Panc1 (cell line): ENCODE results near the gene MLNR. TPM values are rescaled to one million over a fixed set of nuclear protein-coding genes. Genes with fewer than 3 reads are reported as not detected.

Experiments used
- ATAC-seq: fragments of 200-7000 bp; cut with Tn5 transposase; 2 replicates; pipeline ENCODE4 v1.9.1; 2020; ENCODE audit warnings: mild to moderate bottlenecking, moderate library complexity
- BruUV-seq: library from RNA; stranded (reverse); fragments of 400-500 nt; replicated peaks from 2 replicates; lab custom pipeline; 2021; lab: Mats Ljungman, UMichigan
- CTCF ChIA-PET: fragments of 300-600 bp; sonication (Branson Sonifier 250); formaldehyde crosslinking; loops from one replicate; lab custom pipeline; 2022; ENCODE audit warnings: antibody characterized with exemption; lab: Charles Lee
- POLR2A ChIA-PET: fragments of 300-600 bp; sonication (Branson Sonifier 250); formaldehyde crosslinking; loops from one replicate; lab custom pipeline; 2022; ENCODE audit warnings: antibody characterized with exemption; lab: Charles Lee
- DNase-seq: peaks from one replicate; pipeline ENCODE4 v3.0.0-alpha.2; 2010; ENCODE audit warnings: low read depth, low spot score
- H3K27ac ChIP-seq: 2 replicates; pipeline ENCODE4 v1.5.1; 2011; ENCODE audit warnings: mild to moderate bottlenecking, low read length, inconsistent platforms
- H3K27me3 ChIP-seq: fragments of 200-500 bp; sonication (Bioruptor generic); 2 replicates; pipeline ENCODE4 v1.6.0; 2014; ENCODE audit warnings: low read length, inconsistent platforms; ENCODE audit not compliant: control insufficient read depth, insufficient read depth
- H3K36me3 ChIP-seq: fragments of 200-500 bp; sonication (Bioruptor generic); 2 replicates; pipeline ENCODE4 v1.5.1; 2014; ENCODE audit warnings: inconsistent platforms, mild to moderate bottlenecking, low read length, moderate library complexity; ENCODE audit not compliant: control insufficient read depth, insufficient read depth
- H3K4me1 ChIP-seq: 2 replicates; pipeline ENCODE4 v1.5.1; 2011; ENCODE audit warnings: inconsistent platforms, mild to moderate bottlenecking, low read length, moderate library complexity; ENCODE audit not compliant: control insufficient read depth, insufficient read depth
- H3K4me3 ChIP-seq, 2 experiments: 2 replicates each; pipeline ENCODE4 v1.5.1; 2011 to 2012; ENCODE audit warnings: low read depth in 2 of 2, low read length in 2 of 2, mild to moderate bottlenecking in 2 of 2, inconsistent platforms in 1 of 2, moderate library complexity in 1 of 2
- H3K9me3 ChIP-seq: fragments of 200-500 bp; sonication (Bioruptor generic); 2 replicates; pipeline ENCODE4 v1.5.1; 2014; ENCODE audit warnings: low read depth, mild to moderate bottlenecking, inconsistent platforms, low read length, moderate library complexity; ENCODE audit not compliant: control insufficient read depth, insufficient read depth
- POLR2AphosphoS5 ChIP-seq: IDR thresholded peaks from 2 replicates; pipeline ENCODE4 v1.6.1; 2012; ENCODE audit warnings: mild to moderate bottlenecking, low read depth, low read length, moderate library complexity
- REST ChIP-seq, 2 experiments: IDR thresholded peaks; 2 replicates each; pipeline ENCODE4 v1.6.1; 2011 to 2012; ENCODE audit warnings: low read depth in 2 of 2, control low read depth in 1 of 2, low read length in 1 of 2, mild to moderate bottlenecking in 1 of 2, moderate library complexity in 1 of 2; ENCODE audit not compliant: insufficient read depth in 1 of 2
- SIN3A ChIP-seq: IDR thresholded peaks from 2 replicates; pipeline ENCODE4 v1.6.1; 2012; ENCODE audit warnings: low read depth, mild to moderate bottlenecking, low read length, moderate library complexity, borderline replicate concordance; ENCODE audit not compliant: insufficient read depth
- TCF7L2 ChIP-seq: IDR thresholded peaks from 2 replicates; pipeline ENCODE4 v1.6.1; 2011; ENCODE audit warnings: mild to moderate bottlenecking, low read depth, low read length, inconsistent platforms
- in situ Hi-C: cut with HindIII; loops from 2 replicates; pipeline ENCODE4 v1.10.0; 2016; ENCODE audit warnings: low sequenced_read_pairs, low pct_unique_long_range_greater_than_20kb
- intact Hi-C: fragments of 100-400 bp; cut with micrococcal nuclease; formaldehyde crosslinking; loops from one replicate; pipeline ENCODE4 v1.10.0; 2022; ENCODE audit not compliant: unreplicated experiment
- total RNA-seq: library from RNA; stranded (reverse); gene quantifications from one replicate; pipeline ENCODE4 v1.2.1, GENCODE V29; 2021; ENCODE audit not compliant: unreplicated experiment
- TF ChIP-seq, protein P1 (sequence below): fragments of 450-650 bp; IDR thresholded peaks from 2 replicates; pipeline ENCODE4 v1.5.1; 2017; ENCODE audit warnings: mild to moderate bottlenecking

Gene MLNR
- total RNA-seq, 1 experiment from 2014 or later = 0.62 TPM

- Histone ChIP-seq H3K36me3 (no peaks in the 10 kb centered on the region; the same call in 1 of the 2 replicates), H3K9me3 (no peaks in the 10 kb centered on the region), H3K27ac (no peak overlapping the region), H3K27me3 (no peaks in the 10 kb centered on the region), H3K4me3 (no peak overlapping the region), H3K4me1 (no peaks in the 10 kb centered on the region)
- CTCF ChIA-PET = no interaction called here
- no peak for ATAC-seq
- POLR2A ChIA-PET = no interaction called here
- no peak for TF ChIP-seq POLR2AphosphoS5
- no peak for DNase-seq
- no TSS peak for BruUV-seq
- intact Hi-C loops = no loop called here
- in situ Hi-C loops = no loop called here
Measured at GRCh38 chr13:49259586-49259985, 39.4 kb downstream of the MLNR start.

DNA sequence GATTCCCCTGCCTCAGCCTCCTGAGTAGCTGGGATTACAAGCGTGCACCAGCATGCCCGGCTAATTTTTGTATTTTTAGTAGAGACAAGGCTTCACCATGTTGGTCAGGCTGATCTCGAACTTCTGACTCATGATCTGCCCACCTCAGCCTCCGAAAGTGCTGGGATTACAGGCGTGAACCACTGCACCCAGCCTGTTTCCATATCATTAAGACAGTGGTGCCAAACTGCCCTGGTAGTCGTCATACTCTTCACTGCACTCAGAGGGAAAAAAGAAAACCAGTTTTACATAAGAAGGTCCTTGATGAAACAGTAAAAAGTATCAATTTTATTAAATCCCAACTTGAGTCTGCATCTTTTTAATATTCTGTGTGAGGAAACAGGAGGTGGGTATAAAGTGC is 42.5 kb downstream of the MLNR start:
- TF ChIP-seq SIN3A (no peak), POLR2AphosphoS5 (no peak), REST (IDR thresholded peaks at IDR 0.05; ENCODE audit: insufficient read depth in 1 of 2, low read depth in 2 of 2, low read length in 1 of 2) (no peak), TCF7L2 (no peak)
- TF ChIP-seq, protein P1, sequence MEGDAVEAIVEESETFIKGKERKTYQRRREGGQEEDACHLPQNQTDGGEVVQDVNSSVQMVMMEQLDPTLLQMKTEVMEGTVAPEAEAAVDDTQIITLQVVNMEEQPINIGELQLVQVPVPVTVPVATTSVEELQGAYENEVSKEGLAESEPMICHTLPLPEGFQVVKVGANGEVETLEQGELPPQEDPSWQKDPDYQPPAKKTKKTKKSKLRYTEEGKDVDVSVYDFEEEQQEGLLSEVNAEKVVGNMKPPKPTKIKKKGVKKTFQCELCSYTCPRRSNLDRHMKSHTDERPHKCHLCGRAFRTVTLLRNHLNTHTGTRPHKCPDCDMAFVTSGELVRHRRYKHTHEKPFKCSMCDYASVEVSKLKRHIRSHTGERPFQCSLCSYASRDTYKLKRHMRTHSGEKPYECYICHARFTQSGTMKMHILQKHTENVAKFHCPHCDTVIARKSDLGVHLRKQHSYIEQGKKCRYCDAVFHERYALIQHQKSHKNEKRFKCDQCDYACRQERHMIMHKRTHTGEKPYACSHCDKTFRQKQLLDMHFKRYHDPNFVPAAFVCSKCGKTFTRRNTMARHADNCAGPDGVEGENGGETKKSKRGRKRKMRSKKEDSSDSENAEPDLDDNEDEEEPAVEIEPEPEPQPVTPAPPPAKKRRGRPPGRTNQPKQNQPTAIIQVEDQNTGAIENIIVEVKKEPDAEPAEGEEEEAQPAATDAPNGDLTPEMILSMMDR = no peak
- Histone ChIP-seq H3K4me3 (no peak overlapping the region), H3K27ac (no peak overlapping the region), H3K36me3 (no peaks in the 10 kb centered on the region; the same call in 1 of the 2 replicates), H3K4me1 (no peaks in the 10 kb centered on the region), H3K9me3 (no peaks in the 10 kb centered on the region), H3K27me3 (no peaks in the 10 kb centered on the region)
- intact Hi-C loops (no loop called here), in situ Hi-C loops (no loop called here)
- ATAC-seq = no peak
- no TSS peak for BruUV-seq
- ChIA-PET CTCF (no interaction called here), POLR2A (no interaction called here)
- DNase-seq = no peak

GRCh38 chr13:49265822-49266221 is 45.7 kb downstream of the MLNR start:
- TF ChIP-seq, protein P1 = no peak
- no peak for TF ChIP-seq POLR2AphosphoS5
- no peak for TF ChIP-seq SIN3A
- no peak for TF ChIP-seq REST (IDR thresholded peaks at IDR 0.05; ENCODE audit: insufficient read depth in 1 of 2, low read depth in 2 of 2, low read length in 1 of 2)
- TF ChIP-seq TCF7L2 = no peak
- in situ Hi-C loops (no loop called here), intact Hi-C loops (no loop called here)
- H3K9me3 ChIP-seq = no peaks in the 10 kb centered on the region
- no TSS peak for BruUV-seq
- H3K27ac ChIP-seq = no peak overlapping the region
- no peak overlapping the region for H3K4me3 ChIP-seq
- ChIA-PET POLR2A (no interaction called here), CTCF (no interaction called here)
- H3K36me3 ChIP-seq = no peaks in the 10 kb centered on the region; the same call in 1 of the 2 replicates
- no peaks in the 10 kb centered on the region for H3K4me1 ChIP-seq
- DNase-seq (no peak), ATAC-seq (no peak)
- H3K27me3 ChIP-seq = no peaks in the 10 kb centered on the region
